HG02885 (cell line): ENCODE results near the gene MUC5B.

Source experiments
- ATAC-seq: cut with Tn5 transposase; IDR thresholded peaks from one replicate; pipeline ENCODE4 v1.9.1; 2021; ENCODE audit warnings: mild to moderate bottlenecking; ENCODE audit not compliant: unreplicated experiment, poor library complexity

Gene MUC5B

DNA sequence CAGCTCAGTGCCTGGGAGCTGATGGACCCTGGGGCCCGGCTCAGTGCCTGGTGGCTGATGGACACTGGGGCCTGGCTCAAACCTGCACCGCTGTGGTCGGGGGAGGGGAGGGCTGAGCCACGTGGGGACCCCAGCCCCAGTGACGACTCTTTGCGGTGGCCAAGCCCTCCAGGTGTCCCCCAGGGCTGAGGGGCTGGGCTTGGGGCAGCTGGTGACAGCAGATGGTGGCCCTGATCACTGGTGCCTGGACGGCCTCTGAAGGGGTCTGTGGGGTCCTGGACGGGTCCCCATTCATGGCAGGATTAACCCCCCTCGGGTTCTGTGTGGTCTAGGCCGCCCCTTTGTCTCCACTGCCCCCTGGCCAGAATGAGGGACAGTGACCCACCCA, 3.4 kb upstream of the MUC5B start:
- ATAC-seq: no peak

DNA sequence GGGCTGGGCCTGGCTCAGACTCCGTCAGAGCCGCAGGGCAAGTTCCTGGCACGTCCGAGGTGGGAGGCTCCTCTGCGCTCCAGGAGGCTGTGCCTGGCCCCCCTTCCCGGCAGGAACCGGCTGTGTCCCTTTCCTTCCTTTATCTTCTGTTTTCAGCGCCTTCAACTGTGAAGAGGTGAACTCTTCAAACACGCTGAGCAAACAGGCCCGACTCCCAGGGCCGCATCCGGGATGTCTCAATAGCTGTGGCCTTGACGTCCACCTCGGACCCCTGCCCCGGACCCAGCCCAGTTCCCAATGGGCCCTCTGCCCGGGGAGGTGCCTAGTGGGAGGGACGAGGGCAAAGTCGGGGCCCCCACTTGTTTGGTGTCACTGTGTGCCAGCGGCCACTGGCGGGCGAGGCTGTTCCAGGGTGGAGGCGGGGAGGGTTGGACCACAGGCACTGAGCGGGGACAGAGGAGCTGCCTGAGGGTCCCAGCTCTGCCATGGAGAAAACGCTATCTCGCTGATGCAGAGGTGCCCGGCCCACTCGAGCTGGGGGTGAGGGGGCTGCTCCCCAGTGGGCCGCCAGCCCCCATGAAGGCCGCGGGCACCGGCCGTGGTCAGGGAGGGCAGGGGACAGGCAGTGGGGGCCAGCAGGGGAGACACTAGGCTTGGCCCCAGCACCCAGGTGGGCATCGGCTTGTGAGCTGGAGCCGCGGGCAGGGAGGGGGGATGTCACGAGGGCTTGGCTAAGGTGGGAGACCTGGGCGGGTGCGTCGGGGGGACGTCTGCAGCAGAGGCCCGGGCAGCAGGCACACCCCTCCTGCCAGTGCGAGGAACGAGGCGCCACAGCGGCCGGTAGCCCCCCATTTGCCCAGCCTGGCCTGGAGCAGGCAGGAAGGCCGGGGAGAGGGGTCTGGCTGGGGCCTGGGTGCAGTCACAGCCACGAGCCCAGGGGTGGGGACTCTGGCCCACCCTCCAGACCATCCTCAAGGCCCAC, 2.7 kb upstream of the MUC5B start:
- ATAC-seq: no peak

DNA sequence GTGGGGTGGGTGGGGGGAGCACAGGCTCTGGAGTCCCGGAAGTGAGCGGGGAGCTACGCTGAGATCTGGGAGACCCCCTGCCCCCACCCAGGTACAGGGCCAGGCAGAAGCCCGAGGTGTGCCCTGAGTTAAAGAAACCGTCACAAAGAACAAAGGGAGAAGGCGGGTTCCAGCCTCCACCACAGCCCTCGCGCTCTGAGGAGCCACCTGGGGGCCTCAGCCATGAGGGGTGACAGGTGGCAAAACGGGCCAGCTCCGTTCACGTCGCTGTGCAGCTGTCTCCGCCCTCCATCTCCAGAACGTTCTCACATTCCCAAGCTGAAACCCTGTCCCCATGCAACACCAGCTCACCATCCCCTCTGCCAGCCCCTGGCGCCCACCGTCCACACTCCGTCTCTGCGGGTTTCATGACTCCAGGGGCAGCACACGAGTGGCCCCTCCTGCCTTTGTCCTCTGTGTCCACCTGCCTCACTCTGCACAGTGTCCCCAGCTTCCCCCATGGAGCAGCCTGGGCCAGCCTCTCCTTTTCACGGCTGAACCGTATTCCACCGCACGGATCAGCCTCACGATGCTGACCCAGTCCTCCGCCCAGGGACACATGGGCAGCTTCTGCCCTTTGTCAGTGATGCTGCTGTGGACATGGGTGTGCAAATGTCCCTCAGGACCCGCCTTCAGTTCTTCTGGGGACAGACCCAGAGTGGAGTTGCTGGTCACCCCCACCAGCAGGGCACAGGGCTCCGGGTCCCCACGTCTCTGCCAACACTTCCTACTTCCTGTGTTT, 1.7 kb upstream of the MUC5B start:
- ATAC-seq: no peak

DNA sequence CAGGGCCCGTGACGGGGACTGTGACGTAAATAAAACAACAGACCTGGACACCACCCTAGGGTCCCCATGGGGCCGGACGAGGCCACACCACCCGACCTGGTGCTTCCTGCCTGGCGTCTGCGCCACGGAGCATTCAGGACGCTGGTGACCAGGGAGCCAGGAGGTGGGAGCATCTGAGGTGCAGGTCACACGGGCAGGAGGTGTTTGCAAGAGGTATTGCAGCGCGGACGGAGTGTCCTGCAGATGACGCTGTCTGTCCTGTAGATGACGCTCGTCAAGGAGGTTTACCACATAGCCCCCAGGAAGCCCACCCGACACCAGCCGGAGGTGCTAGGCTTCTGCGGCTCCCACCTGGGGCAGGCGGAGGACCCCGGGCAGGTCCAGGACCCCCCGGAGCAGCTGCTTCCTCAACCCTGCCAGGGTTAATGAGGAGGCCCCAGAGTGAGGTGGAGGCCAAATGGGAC, 986 bp upstream of the MUC5B start:
- no peak for ATAC-seq

DNA sequence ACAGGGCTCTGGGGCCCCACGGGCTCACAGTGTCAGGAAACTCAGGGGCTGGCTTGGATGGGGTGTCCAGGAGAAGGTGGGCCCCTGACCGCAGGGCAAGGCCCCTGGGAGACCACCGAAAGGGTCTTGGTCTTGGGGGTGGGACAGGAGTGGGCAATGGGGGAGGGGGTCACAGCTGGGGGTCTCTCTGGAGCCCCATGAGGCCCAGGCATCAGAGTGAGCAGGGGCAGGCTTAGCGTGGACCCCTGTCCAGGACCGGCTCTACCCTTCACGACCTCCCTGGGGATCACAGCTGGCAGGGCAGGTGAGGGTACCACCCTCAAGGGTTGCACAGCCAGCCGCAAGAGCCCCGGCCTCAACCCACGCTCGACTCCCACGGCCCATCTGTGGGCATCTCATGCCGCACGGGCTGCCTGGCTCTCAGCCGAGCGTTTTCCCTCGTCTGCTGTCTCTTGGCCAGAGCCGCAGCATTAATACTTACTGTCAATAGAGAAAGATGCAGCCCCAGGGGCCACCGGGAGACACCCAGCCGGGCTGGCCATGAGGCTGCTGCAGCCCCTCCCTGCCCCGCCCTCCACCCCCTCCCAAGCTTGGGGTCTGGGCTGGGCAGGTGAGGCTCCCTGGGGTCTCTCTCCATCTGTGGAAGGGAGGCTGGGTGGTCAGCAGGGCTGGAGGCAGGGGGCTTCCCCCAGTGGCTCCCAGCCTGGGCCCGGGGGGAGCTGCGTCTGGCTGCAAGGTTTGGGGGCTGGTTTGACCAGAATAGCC, 662 bp downstream of the MUC5B start:
- ATAC-seq: no peak

DNA sequence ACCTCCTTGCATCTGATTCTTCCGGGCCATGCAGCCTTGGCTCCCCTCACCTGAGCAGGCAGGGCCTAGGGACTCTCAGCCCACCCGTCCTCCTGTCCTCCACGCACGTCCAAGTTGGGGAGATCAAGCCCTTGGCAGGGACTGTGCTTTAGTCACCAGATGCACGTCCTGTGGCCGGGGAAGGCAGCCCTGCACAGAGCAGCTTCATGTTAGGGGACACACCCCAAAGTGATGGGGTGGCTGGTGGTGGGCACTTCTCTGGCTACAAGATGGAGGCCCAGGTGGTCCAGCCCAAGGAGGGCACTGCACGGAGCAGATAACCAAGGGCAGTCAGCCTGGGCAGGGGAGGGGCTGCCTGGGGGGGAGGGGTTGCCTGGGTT, 1.2 kb downstream of the MUC5B start:
- ATAC-seq: no peak

DNA sequence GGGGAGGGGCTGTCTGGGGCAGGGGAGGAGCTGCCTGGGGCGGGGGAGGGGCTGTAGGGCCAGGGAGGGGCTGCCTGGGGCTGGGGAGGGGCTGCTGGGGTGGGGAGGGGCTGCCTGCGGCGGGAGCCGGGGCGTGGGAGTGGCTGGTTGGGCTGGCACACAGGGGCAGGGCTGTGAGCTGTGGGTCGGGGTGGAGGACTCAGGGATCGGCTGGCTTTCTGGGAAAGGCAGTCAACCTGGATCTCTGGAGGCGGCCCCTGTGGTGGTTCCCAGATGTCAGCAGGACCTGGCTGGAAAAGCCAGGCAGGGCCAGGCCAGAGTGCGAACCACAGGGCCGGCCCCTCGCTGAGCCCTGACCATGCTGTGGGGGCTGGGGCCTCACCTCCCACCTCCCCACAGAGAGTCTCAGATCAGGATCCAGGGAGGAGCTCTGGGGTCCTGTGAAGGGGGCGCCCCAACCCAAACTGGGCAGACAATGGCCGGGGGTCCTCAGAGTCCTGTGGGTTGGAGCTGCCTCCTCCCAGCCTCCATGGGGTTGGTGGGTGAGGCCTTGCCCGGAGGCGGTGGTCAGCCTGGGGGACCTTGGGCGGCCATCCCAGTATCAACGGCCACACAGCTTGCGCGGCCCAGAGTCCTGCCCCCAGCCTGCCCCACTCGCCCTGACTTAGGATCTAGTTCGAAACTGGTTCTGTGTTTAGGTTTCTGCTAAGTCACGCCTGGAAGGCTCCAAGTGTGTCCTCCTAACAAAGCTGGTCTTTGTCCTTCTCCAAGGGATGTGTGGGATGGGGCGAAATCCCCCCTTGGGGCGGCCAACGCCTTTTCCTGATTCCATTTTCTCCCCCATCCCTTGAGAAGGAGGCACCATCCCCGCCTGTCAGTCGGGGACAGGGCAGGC, 1.9 kb downstream of the MUC5B start:
- ATAC-seq: no peak

DNA sequence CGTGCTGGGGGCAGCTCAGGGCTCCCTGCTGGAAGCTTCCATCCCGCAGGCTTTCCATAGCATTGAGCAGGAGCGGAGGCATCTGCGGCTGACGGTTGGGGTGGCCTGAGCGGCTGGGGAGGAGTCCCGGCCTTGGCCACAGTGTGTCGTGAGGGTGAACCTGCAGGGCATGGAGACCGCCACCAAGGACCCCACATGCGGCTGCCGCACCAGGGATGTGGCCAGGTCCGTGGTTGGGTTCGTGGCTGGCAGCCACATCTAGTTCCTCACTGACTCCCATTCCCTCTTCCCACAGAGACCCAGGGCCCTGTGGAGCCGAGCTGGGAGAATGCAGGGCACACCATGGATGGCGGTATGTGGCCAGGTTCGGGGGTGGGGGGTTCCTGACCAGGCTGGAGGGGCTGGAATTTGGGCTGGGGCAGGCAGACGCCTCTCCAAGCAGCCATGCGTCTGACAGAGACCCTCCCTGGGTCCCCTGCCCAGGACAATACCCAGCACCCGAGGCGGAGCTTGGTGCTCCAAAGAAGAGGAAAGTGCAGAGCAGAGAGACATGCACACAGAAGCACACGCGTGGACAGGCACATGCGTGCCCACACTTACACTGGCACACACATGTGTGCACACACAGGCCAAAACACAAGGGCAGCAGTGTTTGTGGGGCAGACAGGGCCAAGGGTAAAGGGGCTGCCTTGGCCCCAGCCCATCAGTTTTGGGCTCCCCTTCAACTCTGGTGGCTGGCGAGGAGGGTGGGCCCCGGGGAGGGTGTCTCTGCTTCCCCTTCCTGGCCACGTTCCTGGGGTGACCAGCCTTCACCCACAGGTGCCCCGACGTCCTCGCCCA, 2.7 kb downstream of the MUC5B start:
- no peak for ATAC-seq

DNA sequence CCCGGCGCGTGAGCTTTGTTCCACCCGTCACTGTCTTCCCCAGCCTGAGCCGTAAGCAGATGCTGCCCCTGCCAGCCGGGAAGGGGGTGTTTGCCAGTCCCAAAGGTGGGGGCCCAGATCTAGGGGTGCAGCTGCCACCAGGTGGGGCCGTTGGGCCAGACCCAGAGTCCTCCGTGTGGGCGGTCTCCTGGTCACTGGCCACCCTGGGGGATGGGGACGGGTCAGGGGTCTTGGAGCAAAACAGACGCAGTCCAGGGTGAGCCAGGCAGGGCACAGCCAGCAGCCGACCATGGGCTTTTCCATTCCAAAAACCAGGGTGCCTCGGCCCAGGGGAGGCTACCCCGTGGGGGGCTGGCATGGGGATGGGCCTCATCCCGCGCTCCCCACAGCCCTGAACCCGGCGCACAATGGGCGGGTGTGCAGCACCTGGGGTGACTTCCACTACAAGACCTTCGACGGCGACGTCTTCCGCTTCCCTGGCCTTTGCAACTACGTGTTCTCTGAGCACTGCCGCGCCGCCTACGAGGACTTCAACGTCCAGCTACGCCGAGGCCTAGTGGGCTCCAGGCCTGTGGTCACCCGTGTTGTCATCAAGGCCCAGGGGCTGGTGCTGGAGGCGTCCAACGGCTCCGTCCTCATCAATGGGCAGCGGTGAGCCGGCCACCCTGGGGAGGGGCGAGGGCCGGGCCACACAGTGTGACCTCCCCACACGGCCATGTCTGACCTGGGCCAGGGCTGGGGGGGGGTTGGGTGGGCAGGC, 3.5 kb downstream of the MUC5B start:
- no peak for ATAC-seq

DNA sequence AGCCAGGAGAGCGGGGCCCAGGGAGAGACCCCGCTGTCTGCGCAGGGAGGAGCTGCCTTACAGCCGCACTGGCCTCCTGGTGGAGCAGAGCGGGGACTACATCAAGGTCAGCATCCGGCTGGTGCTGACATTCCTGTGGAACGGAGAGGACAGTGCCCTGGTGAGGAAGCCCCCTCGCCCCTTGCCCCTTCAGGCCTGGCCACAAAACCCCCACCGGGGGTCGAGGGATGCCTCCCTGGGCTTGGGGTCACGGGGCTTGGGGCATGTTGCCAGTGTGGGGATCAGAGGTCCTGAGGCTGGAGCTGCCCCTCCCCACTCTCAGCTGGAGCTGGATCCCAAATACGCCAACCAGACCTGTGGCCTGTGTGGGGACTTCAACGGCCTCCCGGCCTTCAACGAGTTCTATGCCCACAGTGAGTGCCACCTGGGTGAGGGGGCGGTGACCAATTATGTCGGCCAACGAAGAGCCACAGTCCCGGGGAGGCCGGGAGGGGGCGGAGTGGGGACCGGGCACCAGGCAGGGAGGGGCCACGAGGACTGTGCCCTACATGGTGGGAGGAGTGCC, 4.2 kb downstream of the MUC5B start:
- no peak for ATAC-seq

DNA sequence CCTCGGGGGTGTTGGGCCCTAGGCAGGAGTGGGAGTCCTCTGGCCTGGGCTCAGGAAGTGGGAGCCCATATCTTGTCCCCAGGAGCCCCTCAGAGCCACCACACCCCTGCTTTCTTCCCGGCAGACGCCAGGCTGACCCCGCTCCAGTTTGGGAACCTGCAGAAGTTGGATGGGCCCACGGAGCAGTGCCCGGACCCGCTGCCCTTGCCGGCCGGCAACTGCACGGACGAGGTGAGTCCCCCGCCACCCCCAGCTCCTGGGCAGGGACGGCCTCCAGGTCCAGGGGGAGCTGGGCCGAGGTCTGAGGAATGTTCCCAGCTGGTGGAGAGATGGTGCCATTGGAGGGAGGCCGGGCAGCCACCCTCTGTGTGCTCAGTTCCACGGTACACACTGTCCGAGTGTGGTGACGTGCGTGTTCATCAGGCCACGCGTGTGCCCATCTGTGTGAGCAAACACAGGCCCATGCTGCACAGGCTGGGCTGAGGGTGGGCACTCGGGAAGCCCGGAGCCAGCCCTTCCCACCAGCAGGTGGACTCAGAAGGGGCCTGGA, 4.8 kb downstream of the MUC5B start:
- ATAC-seq: no peak

DNA sequence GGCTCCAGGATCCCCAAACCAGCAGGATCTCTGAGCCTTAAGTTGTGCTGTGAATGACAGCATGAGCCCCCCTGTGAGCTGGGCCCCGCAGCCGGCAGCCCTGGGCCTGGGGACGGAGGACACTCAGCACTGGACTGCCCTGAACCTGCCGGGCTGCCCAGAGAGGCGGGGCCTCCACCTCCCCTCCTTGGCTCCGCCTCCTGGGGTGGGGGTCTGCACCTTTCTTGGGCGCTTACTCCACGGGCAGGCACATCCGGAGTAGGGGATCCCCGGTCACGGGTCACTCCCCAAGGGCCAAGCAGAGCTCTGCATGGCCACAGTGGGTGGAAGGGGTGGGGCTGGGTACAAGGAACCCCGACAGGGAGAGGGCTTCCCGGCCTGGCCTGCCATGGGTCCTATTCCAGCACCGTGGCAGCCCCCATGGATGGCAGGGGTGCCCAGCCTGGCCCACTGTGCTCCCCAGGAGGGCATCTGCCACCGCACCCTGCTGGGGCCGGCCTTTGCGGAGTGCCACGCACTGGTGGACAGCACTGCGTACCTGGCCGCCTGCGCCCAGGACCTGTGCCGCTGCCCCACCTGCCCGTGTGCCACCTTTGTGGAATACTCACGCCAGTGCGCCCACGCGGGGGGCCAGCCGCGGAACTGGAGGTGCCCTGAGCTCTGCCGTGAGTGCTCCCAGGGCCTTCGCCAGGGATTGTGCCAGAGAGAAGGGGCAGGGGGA, 5.4 kb downstream of the MUC5B start:
- no peak for ATAC-seq

DNA sequence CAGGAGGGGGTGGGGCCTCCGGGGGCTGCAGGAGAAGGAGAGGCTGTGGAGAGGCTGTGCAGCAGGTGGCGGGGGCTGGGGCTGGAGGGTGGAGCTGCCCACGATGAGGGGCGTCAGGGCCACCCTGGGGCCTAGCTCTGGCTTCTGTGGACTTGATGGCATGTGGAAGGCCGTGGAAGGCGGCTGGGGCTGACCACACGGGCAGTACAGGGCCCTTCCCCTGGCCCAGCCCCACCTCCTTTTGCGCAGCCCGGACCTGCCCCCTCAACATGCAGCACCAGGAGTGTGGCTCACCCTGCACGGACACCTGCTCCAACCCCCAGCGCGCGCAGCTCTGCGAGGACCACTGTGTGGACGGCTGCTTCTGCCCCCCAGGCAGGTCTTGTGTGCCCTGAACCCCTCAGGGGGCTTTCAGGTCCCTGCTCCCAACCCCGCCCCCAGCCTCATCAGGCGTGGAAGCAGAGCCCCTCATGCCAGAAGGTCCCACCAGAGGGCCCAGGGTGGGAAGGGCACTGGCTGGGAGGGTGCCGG, 6.1 kb downstream of the MUC5B start:
- ATAC-seq: no peak

DNA sequence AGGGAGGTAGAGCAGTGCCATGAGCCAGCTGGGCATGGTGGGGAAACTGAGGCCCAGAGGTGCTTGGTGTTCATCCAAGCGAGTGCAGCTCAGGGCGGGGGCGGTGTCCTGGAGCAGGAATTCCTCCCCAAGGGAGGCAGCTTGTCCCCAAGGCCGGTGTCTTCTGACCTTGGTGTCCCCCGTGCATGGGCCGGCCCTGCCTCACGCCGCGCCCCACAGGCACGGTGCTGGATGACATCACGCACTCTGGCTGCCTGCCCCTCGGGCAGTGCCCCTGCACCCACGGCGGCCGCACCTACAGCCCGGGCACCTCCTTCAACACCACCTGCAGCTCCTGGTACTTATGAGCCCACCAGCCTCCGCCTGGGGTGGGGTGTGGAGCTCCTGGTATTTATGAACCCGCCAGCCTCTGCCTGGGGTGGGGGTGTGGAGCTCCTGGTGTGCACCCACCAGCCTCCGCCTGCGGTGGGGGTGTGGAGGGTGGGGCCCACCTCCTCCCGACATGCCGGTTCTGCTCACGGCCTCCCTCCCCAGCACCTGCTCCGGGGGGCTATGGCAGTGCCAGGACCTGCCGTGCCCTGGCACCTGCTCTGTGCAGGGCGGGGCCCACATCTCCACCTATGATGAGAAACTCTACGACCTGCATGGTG, 6.7 kb downstream of the MUC5B start:
- no peak for ATAC-seq

DNA sequence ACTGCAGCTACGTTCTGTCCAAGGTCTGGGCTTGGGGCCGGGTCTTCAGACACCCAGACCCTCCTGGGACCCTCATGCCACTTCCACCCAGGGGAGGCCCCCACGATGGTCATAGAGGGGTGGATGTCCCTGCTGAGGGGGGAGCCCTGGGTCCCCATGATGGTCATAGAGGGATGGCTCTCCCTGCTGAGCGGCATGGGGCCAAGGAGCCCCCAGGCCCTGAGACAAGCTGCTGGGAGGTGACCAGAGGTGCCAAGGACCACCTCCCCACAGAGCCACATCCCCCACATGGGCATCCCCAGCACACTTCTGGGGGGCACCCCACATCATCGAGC, 7.2 kb downstream of the MUC5B start:
- ATAC-seq: no peak
